Transverse colon (tissue), 4 donors: ENCODE measurements around the gene TRPC3. TPM values are rescaled to one million over a fixed set of nuclear protein-coding genes. Genes with fewer than 3 reads are reported as not detected.

Source experiments
- DNase-seq: peaks from one replicate; pipeline ENCODE4 v3.0.0-alpha.2; 2019
- H3K27ac ChIP-seq, 4 donors: fragments of 200-600 bp; sonication (generic); 2 replicates each; pipeline ENCODE4 v1.5.1; 2016 to 2018; ENCODE audit warnings: inconsistent platforms in 4 of 4
- H3K27me3 ChIP-seq: fragments of 200-600 bp; sonication (generic); 2 replicates; pipeline ENCODE4 v1.5.1; 2017; ENCODE audit warnings: inconsistent platforms
- H3K36me3 ChIP-seq, 4 donors: fragments of 200-600 bp; sonication (generic); 2 replicates each; pipeline ENCODE4 v1.5.1; 2017 to 2019; ENCODE audit warnings: inconsistent platforms in 4 of 4
- H3K4me1 ChIP-seq, 4 donors: fragments of 200-600 bp; sonication (generic); 2 replicates each; pipeline ENCODE4 v1.5.1; 2017 to 2020; ENCODE audit warnings: inconsistent platforms in 4 of 4
- H3K4me3 ChIP-seq, 4 donors: fragments of 200-600 bp; sonication (generic); 1 replicate in 1 of 4; 2 replicates in 3 of 4; pipeline versions ENCODE4 v1.5.1 to v1.6.1; 2017 to 2019; ENCODE audit warnings: inconsistent platforms in 4 of 4
- H3K9me3 ChIP-seq, 2 donors: fragments of 200-600 bp; sonication (generic); 2 replicates each; pipeline ENCODE4 v1.5.1; 2017 to 2019; ENCODE audit warnings: inconsistent platforms in 2 of 2
- CTCF ChIP-seq, 5 experiments: fragments of 200-600 bp in 3 of 5; fragments of 450-650 bp in 2 of 5; sonication (generic) in 3 of 5; IDR thresholded peaks; 1 replicate in 2 of 5; 2 replicates in 3 of 5; pipeline ENCODE4 v1.5.1; 2016 to 2017; ENCODE audit warnings: antibody characterized with exemption in 5 of 5, inconsistent platforms in 3 of 5, mild to moderate bottlenecking in 2 of 5, moderate library complexity in 1 of 5
- EP300 ChIP-seq: sonication (generic); formaldehyde crosslinking; IDR thresholded peaks from one replicate; pipeline ENCODE4 v1.6.1; 2017; ENCODE audit warnings: antibody characterized with exemption, low read depth
- POLR2A ChIP-seq: fragments of 450-650 bp; IDR thresholded peaks from one replicate; pipeline ENCODE4 v1.6.1; 2016; ENCODE audit warnings: antibody characterized with exemption, mild to moderate bottlenecking, moderate library complexity
- POLR2AphosphoS5 ChIP-seq, 3 donors: sonication (generic); formaldehyde crosslinking; IDR thresholded peaks; one replicate each; pipeline ENCODE4 v1.6.1; 2016; ENCODE audit warnings: antibody characterized with exemption in 3 of 3
- WGBS, 2 donors: methylation state at CpG; one replicate each; pipeline ENCODE4 v1.1.5; 2018; ENCODE audit warnings: low coverage in 1 of 2; 5-methylcytosine and 5-hydroxymethylcytosine counted together
- in situ Hi-C, 4 donors: fragments of 200-750 bp; cut with MboI; loops; one replicate each; pipeline versions ENCODE4 v1.15.0 to v1.15.1; 2017; ENCODE audit warnings: low sequenced_read_pairs in 3 of 4, low pct_ligation_motif_present in 1 of 4, low pct_unique_long_range_greater_than_20kb in 1 of 4
- intact Hi-C: fragments of 100-400 bp; cut with DNase I; formaldehyde crosslinking; loops from one replicate; pipeline ENCODE4 v1.15.1; 2023; ENCODE audit warnings: low total_unique reads
- total RNA-seq, 4 donors: library from RNA; depleted of rRNA; stranded (reverse); fragments of >200 nt; gene quantifications; one replicate each; pipeline ENCODE4 v1.1.0, GENCODE V29; 2016

The TRPC3 gene
- total RNA-seq, 4 donors from 2014 or later = 1.1 to 3.4 (median 1.7) TPM; not detected in 1

DNA sequence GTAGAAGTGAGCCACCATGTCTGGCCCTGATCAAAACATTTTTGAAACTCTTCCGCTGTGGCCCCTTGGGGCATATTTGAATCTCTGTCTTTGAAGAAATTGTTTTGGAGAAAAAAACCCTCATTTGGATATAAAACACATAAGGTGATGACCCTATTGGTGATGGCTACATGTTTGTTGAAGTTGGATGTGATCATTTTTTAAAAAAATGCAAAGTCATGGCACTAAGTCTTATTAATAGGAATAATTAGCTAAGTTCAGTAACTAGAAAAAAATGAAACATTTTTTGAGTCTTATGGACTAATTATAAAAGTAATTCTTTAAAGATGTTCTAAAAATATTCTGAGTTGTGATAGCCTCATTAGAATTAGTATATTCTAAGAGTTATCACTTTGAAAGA is 63.7 kb downstream of the TRPC3 start:
- TF ChIP-seq POLR2A = no peak
- TF ChIP-seq CTCF (IDR thresholded peaks at IDR 0.05) = no peak
- no peak for TF ChIP-seq POLR2AphosphoS5 (IDR thresholded peaks at IDR 0.05)
- no peak for TF ChIP-seq EP300
- Histone ChIP-seq H3K4me1 (no peaks in the 10 kb centered on the region), H3K9me3 (no peaks in the 10 kb centered on the region), H3K27ac (no peak overlapping the region), H3K27me3 (no peaks in the 10 kb centered on the region), H3K36me3 (no peaks in the 10 kb centered on the region), H3K4me3 (no peak overlapping the region)
- in situ Hi-C loops (no loop called here), intact Hi-C loops (no loop called here)
- WGBS, 2 donors = 91% methylated on average over 1 of the region's 1 CpG; no CpG with 5 or more reads in 1 of the 2 donors
- DNase-seq = no peak

- Histone ChIP-seq H3K4me3 (no peak overlapping the region), H3K36me3 (no peaks in the 10 kb centered on the region), H3K4me1 (no peaks in the 10 kb centered on the region), H3K27me3 (no peaks in the 10 kb centered on the region), H3K27ac (no peak overlapping the region), H3K9me3 (no peaks in the 10 kb centered on the region)
- in situ Hi-C loops = no loop called here
- DNase-seq = no peak
- 83 to 100% methylated on average over 1 to 2 of the region's 2 CpGs for WGBS, 2 donors
- TF ChIP-seq POLR2A (no peak), EP300 (no peak), POLR2AphosphoS5 (IDR thresholded peaks at IDR 0.05) (no peak), CTCF (IDR thresholded peaks at IDR 0.05) (no peak)
- intact Hi-C loops = no loop called here
Observed at GRCh38 chr4:121885115-121885514, 66.7 kb downstream of the TRPC3 start.

- no peaks in the 10 kb centered on the region for H3K4me1 ChIP-seq
- TF ChIP-seq EP300 (no peak), POLR2A (no peak), CTCF (IDR thresholded peaks at IDR 0.05) (no peak), POLR2AphosphoS5 (IDR thresholded peaks at IDR 0.05) (no peak)
- no peak overlapping the region for H3K27ac ChIP-seq
- no peak for DNase-seq
- 43 to 72% methylated on average over 2 to 3 of the region's 3 CpGs for WGBS, 2 donors
- peaks cover 4% of the 10 kb centered on the region for H3K27me3 ChIP-seq
- H3K9me3 ChIP-seq = no peaks in the 10 kb centered on the region
- H3K4me3 ChIP-seq = no peak overlapping the region
- intact Hi-C loops = no loop called here
- in situ Hi-C loops = no loop called here
- no peaks in the 10 kb centered on the region for H3K36me3 ChIP-seq
Observed at GRCh38 chr4:121881158-121881557, 70.7 kb downstream of the TRPC3 start.

- Histone ChIP-seq H3K9me3 (no peaks in the 10 kb centered on the region), H3K36me3 (no peaks in the 10 kb centered on the region), H3K27ac (no peak overlapping the region), H3K4me1 (no peaks in the 10 kb centered on the region), H3K4me3 (no peak overlapping the region), H3K27me3 (peaks cover 4% of the 10 kb centered on the region)
- intact Hi-C loops = no loop called here
- in situ Hi-C loops = no loop called here
- DNase-seq = no peak
- TF ChIP-seq POLR2AphosphoS5 (IDR thresholded peaks at IDR 0.05) = no peak
- TF ChIP-seq CTCF (IDR thresholded peaks at IDR 0.05) = no peak
- no peak for TF ChIP-seq POLR2A
- no peak for TF ChIP-seq EP300
Observed at GRCh38 chr4:121879135-121879534, 72.7 kb downstream of the TRPC3 start.
